HL-60/S4 (cell line): ENCODE results near the gene GIT1.

Source experiments
- in situ Hi-C: fragments of 300-500 bp; cut with MboI; formaldehyde crosslinking; loops from 2 replicates; pipeline ENCODE4 v1.14.3; 2022; ENCODE audit warnings: low sequenced_read_pairs

Gene GIT1

DNA sequence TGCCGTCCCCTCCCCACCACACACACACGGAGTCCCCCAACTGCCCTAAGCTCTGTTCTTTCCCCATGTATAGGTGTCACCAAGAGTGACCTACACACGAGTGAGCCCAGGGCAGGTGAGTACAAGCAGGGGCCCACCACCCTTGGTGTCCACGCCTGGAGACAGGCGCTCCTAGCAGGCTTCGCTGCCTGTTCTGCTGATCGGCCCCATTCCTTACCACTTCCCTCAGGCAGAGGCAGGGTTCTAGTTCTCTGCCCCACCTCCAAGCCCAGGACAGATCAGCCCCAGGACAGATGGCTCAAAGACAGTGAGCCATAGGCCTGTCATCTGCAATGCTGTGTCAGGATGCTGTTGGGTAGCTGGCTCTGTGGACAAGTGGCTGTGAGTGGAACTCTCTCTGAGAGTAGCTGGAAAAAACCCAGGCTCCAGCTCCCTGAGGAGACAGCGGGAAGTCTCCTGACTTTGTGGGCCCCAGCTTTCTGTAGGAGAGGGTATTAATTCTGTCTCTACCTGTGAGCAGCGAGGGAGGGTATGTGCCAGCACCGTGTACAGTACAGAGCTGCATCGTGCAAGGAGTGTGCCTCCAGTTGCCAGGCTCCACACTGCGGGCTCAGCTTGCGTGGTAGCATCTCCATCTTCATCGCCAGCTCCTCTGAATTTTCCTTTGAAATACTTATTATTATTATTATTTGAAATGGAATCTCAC, 20.1 kb downstream of the GIT1 start:
- in situ Hi-C loops: loop anchor here (25.0 kb wide), 1 partner anchor 432 kb away; no protein-coding TSS in a partner anchor

DNA sequence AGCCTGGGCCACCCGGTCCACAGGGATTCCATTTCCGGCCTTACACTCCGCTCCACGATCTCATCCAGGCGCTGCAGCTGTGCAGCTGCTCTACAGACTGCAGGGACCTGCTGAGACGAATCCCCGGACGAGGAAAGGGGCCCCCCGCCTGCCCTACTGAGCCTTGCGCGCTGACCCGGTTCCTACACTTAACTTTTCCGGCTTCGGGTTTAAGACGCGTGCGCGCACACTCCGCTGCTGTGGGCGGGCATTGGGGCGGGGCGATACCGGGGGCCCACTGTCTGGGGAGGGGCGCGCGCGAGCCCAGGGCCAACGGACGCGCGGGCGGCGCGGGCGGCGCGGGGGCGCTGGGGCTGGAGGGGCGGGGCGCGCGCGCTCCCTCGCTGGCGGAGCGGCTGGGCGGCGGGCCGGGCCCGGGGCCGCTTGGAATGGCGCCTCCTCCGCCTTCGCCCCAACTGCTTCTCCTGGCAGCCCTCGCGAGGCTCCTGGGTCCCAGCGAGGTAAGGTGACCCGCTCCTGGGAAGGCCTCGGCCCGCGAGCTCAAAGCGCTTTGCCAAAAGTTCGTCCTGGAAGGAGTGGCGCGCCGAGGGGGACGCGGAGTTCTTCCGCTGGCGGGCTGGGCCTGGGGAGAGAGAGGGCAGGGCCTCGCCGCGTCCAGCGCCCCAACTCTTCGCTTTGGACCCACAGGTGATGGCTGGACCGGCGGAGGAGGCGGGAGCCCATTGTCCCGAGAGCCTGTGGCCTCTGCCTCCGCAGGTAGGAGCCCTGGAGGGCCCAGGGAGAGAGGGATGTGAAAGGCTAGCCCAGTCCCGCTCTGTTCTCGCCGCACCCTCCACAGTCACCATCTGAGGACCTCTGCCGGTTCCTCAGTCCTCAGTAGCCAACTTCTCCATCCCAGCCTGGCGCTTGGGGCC, 20.9 kb downstream of the GIT1 start, which contains the start of gene TP53I13:
TSS of gene TP53I13 (plus strand) at position 371 of the 914 bp plus-strand sequence. CDS start at position 429, 58 bp downstream.
- in situ Hi-C loops: loop anchor here (25.0 kb wide), 1 partner anchor 431 kb away; no protein-coding TSS in a partner anchor

DNA sequence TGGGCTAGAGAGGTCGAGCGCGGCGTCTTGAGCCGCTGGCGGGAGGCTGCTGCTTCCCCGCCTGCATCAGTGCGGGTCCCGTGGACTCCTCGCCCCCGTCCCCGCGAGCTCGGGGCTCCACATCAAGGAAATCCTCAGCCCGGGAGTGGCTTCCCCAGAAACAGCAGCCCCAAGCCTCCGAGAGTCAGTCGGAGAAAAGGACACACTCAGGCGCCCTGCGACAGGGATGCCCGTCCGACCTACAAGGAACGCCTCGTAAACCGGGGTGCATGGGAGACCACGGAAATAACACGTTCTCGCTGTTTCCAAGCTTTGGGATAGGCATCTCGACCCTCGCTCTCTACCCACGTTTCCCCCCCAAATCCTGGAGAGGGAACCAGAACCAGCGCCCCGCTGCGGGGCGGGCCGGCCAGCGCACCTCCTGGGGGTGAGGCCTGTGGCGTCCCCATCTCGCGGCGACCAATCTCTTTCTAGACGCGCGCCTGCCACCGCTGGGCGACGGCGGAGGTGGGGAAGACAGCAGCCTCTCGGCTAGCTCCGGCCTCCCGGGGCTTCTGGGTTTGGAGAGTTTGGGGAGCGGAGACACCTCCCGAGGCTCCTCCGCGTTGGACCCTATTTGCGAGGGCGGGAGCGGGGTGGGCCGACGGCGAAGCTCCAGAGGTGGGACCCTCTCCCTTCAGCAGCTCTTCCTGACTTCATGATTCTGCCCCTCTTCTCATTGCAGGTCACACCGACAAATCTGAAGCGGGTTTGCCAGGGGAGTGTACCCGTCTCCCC, 21.7 kb downstream of the GIT1 start:
- in situ Hi-C loops: loop anchor here (25.0 kb wide), 1 partner anchor 430 kb away; no protein-coding TSS in a partner anchor

DNA sequence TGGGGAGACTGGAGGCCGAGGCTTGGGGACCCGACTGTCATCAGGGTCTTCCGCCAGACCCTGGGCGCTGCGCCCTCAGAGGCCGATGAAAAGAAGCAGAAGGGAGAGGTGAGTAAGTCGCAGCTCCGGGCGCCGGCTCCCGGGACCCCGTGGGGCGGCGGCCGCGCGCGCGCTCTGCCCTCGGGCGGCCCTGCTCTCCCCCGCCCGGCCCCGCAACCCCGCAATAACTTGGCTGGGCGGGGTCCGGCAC, 22.2 kb downstream of the GIT1 start:
- in situ Hi-C loops: loop anchor here (25.0 kb wide), 1 partner anchor 430 kb away; no protein-coding TSS in a partner anchor

DNA sequence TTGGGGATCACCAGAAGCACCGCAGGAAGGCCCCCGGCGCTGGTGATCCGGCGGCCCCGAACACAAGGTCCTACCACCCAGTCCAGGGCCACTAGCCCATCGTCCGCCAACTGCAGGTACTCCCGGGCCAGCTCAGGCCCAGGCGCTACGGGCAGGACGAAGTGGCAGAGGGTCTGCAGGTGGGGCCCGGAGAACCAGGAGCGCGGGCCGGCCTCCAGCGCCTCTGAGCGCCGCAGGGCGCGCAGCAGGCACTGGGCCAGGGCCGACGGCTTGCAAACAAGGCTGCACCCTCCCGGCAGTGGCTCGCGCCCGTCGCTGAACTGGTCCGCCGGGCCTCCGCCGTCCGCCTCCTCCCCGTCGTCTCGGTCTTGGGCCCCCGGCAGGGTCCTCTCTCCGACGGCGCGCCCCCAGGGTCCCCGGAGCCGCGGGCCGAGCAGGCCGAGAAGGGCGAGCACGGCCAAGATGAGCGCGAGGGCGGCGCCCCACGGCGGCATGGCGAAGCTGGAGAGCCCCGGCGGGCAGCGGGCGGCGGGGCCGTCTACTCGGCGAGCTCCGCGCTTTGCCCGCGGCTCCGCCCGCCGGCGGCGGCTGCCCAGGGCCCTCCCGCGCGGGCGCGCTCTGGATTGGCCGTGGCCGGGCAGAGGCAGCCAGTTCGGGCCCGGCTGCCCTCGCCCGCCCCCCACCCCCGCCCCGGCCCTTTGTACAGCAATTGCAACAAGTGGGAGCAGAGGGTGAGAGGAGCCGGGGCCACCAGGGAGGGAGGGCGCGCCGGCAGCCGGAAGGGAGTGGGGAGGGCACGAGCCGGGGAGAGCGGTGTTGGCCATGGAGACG, 22.8 kb downstream of the GIT1 start, which contains the start of gene ABHD15:
TSS of gene ABHD15 (minus strand) at position 565 of the 831 bp plus-strand sequence. CDS start at position 494, 71 bp downstream.
- in situ Hi-C loops: loop anchor here (25.0 kb wide), 1 partner anchor 429 kb away; no protein-coding TSS in a partner anchor

DNA sequence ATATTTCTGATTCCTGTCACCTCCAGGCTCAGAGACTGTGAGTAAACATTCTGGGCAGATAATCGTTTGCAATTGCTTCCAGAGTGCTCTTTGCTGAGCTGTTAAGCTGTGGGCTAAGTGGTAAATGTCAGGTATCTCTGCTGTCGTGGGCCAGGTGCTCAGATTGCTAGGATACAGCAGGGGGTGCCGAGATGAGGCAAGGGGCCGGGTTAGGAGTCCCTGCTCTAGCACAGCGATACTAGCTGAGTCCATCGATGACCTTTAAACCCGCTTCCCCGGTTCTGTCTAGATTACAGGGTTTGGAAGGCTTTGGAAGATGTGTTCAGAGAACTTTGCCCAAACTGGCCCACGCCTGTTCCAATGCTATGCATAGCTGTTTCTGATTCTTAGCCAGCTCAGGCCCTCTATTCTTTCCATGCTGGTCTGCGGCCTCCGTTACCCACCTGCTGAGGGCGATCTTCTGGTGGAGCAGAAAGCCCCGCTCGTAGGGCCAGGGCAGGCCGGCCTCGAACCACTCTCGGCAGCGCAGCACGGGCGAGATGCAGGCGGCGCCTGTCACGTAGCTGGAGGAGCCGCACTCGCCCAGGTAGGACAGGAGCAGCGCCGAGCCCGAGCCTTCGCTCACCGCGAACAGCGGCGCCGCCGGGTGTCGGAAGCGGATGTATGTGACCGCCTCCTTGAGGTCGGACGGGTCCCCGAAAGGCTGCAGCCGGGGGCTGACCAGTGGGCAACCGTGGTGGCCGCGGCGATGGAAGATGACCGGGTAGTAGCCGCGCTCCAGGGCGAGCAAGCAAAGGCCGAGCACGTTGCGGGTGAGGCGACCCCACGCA, 23.6 kb downstream of the GIT1 start:
- in situ Hi-C loops: loop anchor here (25.0 kb wide), 1 partner anchor 429 kb away; no protein-coding TSS in a partner anchor

DNA sequence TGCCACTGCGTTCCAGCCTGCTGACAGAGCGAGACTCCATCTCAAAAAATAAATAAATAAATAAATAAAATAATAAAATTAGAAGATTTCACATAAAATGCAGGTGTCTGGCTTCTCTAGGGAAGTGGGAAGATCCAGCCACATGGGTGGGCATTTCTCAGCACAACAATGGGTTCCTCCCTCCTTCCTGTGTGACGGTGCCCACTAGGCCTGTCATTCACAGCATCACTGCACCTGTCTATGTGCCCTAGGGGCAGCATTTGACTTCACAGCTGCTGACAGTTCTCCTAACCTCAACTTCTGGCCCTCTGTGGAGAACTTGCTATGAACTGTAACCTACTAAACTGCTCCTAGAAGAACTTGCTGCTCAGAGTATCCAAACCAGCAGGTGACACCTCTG, 25.6 kb downstream of the GIT1 start:
- in situ Hi-C loops: loop anchor here (25.0 kb wide), 1 partner anchor 427 kb away; no protein-coding TSS in a partner anchor

DNA sequence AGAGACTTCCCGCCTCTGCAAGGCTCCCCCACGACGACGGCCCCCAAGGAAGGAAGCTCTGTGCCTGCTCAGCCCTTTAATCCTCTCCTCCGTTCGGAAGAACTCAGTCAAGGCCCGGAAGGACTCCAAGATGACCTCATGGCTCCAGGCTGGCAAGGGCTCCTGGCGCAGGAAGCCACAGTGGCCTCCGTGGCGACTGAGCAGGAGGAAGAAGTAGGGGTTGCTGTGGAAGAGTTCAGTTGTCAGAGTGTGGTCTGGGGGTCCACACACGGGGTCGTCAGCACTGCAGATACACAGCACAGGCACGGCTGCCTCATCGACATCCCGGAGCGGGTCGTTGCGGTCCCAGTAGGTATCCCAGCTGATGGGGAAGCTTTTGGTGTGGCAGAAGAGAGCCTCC, 26.8 kb downstream of the GIT1 start:
- in situ Hi-C loops: loop anchor here (25.0 kb wide), 1 partner anchor 425 kb away; no protein-coding TSS in a partner anchor

DNA sequence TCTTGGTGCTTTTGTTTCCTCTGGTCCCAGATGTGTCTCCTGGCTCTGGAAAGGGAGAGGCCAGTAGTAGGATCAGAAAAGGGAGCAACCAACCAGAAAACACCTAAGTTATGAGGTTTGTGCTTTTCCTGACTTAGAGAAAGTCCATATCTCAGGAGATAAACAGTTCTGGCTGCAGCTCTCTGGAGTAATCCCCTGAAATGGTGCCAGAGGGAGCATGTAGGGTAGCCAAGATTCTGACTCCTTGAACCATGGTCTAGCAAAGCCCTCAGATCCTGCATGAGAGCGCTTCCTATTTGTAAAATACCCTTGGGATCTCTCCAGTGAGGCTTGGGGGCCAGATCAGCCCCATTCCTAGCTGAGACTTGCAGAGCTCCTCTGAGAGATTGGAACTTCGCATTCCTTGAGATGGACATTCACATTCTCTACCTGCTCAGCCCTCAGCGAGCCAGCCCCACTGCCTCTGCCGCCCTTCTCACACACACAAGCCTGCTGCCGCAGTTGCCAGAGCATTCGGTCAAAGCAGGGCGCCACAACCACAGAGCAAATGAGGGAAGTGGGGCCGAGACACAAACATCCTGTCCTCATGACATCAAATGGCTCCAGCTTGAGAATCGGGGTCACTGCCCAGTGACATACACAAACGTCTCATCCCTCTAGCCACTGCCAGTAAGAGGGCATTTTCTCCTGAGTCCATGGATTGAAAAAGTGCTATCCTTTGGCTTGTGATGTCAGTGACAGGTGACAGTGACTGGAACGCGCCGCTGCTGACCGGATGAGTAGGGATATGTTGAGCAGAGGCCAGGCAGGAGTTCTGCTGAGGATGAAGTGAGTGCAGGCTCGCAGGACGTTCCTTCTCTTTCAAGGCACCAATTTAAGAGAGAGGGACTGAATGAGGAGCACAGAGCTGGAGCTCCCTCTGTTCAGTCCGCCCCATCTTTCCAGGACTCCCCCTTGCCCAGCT, 27.6 kb downstream of the GIT1 start:
- in situ Hi-C loops: loop anchor here (25.0 kb wide), 1 partner anchor 425 kb away; no protein-coding TSS in a partner anchor

DNA sequence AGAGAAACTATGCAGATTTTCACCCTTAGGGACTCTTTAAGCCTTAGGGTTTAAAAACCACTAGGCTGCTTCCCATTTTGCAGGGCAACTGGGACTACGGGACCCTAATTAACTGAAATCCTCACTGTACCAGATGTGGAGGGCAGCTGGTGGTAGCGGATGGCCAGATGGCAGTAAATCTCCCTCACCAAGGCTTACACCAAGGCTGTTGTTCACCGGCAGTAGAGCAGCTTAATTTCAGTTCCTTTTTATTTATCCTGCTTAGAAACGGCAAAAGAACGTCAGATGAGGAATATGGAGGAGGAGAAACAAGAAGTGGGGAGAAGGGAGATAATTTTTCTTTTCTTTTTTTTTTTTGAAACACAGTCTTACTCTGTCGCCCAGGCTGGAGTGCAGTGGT, 29.1 kb downstream of the GIT1 start:
- in situ Hi-C loops: loop anchor here (25.0 kb wide), 1 partner anchor 423 kb away; no protein-coding TSS in a partner anchor

DNA sequence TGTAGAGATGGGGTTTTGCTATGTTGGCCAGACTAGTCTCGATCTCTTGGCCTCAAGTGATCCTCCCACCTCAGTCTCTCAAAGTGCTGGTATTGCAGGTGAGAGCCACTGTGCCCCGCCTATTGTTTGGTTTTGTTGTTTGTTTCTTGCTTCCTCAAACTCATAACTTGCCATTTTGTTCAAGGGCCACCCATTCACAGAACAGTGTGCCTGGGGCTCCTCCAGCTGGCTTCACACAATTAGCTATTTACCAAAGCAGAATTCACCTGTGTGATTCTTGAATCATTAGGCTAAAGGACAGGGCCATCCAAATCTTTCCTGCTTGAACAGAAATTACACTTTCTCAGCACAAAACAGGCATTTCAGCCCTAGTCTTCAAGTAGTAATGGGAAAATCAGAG, 29.8 kb downstream of the GIT1 start:
- in situ Hi-C loops: loop anchor here (25.0 kb wide), 1 partner anchor 422 kb away; no protein-coding TSS in a partner anchor

DNA sequence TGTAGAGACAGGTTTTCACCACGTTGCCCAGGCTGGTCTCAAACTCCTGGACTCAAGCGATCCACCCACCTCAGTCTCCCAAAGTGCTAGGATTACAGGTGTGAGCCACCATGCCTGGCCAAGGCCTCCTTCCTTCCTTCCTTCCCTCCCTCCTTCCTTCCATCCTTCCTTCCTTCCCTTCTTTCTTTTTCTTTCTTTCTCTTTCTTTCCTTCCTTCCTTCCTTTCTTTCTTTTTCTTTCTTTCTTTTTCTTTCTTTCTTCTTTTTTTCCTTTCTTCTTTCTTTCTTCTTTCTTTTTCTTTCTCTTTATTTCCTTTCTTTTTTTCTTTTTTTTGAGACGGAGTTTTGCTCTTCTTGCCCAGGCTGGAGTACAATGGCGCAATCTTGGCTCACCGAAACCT, 31.3 kb downstream of the GIT1 start:
- in situ Hi-C loops: loop anchor here (25.0 kb wide), 1 partner anchor 421 kb away; no protein-coding TSS in a partner anchor

DNA sequence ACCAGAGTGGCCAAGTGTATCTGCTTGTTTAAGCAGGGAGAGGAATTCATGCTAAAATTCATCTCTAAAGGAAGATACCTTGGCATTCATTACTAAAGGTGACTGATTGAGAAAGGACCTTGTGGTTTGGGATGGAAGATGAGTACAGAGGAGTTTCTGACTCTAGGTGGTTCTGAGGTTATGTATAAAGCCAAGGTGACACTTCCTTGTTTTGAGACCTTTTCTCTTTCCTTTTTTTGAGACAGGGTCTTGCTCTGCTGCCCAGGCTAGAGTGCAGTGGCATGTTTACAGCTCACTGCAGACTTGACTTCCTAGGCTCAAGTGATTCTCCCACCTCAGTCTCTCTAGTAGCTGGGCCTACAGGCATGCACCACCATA, 31.7 kb downstream of the GIT1 start:
- in situ Hi-C loops: loop anchor here (25.0 kb wide), 1 partner anchor 420 kb away; no protein-coding TSS in a partner anchor

DNA sequence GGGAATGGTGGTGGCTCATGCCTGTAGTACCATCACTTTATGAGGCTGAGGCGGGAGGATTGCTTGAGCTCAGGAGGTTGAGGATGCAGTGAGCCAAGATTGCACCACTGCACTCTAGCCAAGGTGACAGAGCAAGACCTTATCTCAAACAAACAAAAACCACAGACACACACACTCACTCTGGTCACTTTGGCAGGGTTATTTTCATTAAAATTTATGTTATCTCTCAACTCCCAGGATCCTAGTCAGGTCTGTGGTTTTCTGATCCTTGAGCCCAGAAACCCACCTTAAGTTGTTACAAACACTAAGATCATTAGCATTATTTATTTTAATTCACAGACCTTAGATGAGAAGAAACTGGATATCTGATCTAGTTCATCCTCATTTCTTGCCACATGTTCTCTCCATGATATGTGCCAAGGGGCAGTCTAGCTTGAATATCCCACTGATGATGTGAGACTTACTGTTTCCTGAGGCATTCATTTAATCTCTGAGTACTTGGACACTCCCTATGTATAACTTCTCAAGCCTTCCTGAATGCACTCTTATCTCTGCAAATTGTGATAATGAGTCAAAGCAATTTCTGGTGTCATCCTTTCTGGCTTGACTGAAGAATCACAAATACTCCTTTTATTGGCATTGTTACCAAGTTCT, 32.2 kb downstream of the GIT1 start:
- in situ Hi-C loops: loop anchor here (25.0 kb wide), 1 partner anchor 420 kb away; no protein-coding TSS in a partner anchor

DNA sequence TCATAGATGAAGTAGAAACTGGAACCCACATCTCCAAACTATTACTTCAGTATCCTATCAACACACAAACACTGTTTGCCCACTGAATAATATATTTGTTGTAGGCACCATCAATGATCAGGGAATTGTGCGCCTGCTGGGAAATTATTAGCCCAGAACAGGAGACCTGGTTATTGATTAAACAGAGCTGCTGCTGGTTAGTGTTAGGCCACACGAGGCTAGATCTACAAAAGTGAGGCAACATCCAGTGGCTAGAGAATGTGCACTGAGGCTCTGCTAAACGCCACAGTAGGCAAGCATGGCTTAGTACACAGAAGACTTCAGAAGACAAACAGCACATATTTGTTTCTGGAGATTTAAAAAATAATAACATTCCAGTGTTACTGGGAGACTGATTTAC, 33.6 kb downstream of the GIT1 start:
- in situ Hi-C loops: loop anchor here (25.0 kb wide), 1 partner anchor 419 kb away; no protein-coding TSS in a partner anchor

DNA sequence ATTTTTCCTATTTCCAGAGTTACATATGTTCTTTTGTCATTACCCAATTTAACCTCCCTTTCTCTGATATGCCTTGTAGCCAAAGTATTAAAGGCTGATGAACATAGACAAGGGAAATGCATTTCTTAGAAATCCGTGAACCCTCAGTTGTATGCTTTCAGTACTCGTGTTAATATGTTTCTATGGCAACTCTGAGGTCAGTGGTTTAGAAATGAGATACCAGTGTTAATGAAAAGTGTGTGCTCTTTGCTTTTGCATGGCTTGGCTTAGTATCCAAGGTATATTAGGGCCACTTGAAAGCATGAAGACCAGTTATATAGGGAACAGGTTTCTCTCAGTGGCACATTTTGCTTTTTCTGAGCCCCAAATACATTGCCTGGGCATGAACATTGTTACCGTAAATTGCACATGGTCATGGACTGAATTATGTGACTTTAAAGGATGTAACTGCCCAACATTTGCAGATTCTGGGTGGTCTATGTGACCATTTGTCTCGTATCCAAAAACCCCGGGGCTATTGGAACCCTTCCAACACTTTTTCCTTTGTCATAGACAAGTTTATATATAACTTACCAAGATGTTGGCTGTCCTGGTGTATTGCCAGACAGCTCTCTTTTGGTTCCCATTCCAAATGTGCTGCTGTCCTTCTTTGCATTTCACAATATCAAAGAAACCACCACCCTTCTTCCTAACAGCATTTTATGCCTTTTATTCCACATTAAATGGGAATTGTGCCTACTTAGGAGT, 40.1 kb downstream of the GIT1 start:
- in situ Hi-C loops: no loop called here
